HG03025 (cell line): Measurements from ENCODE around the gene ABCC1.

ENCODE experiments used
- ATAC-seq: cut with Tn5 transposase; IDR thresholded peaks from one replicate; pipeline ENCODE4 v1.9.1; 2021; ENCODE audit warnings: mild to moderate bottlenecking, moderate library complexity; ENCODE audit not compliant: unreplicated experiment, low FRiP score

Gene ABCC1

DNA sequence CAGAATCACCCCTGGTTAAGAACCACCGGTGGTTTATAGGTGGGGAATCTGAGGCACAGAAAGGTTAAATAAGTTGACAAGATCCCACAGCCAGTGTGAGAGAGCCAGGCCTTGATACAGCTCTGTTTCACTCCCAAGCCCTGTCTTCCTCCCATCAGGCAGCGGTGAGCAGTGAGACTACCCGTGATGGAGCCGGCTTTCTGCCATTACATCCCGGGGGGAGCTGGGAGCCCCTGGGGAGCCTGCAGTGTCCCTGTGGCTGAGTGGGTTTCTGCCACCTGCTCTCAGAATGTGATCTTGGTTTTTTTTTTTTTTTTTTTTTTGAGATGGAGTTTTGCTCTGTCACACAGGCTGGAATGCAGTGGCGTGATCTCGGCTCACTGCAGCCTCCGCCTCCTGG, 66.4 kb downstream of the ABCC1 start:
- ATAC-seq, result no peak

DNA sequence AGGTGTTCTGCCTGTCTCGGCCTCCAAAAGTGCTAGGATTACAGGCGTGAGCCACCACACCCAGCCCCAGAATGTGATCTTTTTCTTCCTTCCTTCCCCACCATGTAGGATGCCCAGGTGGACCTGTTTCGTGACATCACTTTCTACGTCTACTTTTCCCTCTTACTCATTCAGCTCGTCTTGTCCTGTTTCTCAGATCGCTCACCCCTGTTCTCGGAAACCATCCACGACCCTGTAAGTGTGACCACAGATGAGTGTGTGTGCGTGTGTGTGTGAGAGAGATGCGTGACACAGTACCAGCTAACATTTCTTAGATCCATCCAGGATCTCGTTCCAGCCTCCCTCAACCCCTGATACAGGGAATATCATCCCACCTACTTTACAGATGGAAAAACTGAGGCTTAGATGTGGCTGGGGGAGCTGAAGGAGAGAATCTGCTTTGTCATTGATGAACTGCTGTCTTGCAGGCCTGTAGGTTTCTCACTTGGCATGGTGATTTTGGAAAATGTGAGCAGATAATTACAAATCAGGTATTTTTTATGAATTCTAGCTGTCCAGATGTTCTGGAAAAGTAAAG, 67.1 kb downstream of the ABCC1 start:
- no peak for ATAC-seq

DNA sequence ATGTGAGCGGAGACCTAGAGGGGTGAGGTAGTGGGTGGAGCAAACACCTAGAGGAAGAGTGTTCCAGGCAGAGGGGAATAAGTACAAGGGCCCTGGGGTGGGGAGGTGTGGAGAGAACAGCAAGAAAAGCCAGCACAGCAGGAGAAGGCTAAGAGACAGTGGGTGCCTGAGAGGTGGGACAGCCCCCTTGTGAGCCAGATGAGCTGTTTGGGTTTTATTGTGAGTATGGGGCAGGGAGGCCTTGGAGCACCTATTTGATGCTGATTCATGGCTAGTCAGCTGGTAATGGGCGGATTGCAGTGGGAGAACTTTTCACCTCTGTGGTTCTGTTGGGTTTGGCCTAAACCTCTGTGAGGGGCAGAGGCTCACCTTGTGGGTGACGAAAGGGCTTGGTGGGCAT, 68.4 kb downstream of the ABCC1 start:
- no peak for ATAC-seq

DNA sequence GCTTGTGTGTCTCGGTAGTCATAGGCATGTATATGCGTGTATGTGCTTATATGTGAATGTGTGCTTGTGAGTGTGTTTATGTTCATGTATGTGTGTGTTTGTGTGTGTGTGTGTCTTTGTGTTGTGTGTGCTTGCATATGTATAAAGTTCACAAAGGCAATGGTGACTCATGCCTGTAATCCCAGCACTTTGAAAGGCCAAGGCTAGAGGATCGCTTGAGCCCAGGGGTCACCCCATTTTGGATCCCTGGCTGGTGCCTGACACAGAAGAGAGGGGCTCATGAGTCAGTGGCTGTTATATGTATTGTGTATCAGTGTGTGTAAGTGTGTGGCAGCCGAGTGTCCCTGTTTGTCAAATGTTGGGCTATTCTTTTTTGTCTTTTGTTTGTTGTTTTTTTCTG, 69.3 kb downstream of the ABCC1 start:
- no peak for ATAC-seq

DNA sequence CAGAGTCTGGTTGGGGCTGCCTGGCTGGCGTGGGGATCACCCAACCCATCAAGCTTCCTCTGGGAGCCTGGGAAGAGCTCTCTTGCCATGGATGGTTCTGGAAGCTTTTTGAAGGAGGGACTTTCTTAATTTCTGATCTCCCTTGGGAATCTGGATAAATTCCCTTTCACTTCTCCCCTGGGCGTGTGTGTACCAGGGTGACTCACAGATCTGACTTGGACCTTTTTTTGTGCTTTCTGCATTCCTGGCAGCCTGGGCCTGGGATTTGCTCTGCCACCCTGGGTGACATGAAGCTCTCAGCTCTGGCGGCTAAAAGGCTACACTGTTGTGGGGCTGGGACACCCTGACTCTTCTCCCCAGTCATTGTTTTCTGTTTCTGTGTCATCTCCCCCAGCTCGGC, 70.1 kb downstream of the ABCC1 start:
- no peak for ATAC-seq

DNA sequence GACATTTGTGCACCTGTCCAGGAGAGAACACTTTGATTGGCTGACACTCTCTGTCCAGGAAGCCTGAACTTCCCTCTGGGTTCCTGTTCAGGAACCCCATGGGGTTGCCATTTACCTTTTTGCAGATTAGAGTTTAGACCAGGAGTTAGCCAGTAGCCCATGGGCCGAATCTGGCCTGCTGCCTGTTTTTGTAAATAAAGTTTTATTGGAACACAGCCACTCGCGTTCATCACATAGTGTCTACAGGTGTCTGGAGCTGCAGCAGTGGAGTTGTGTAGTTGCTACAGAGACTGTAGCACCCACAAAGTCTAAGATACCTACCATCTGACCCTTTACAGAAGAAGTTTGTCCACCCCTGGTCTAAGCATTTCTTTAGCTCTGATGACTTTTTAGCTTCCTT, 70.9 kb downstream of the ABCC1 start:
- no peak for ATAC-seq

DNA sequence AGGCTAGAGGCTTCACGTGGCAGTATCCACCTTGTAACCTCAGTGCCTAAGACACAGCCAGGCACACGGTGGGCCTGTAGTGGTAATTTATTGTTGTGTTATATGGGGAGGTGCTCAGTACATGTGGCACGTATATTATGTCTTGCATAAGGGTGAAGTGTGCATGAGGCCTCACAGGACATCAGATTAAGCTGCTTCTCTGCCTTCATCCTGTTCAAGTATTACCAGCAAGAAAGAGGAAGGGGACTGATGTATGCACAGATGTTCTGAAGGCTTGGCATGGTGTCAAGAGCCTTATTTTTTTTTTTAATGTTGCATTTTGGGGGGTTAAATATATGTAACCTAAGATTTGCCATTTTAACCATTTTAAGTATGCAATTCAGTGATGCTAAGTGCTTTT, 71.6 kb downstream of the ABCC1 start:
- ATAC-seq, result no peak

DNA sequence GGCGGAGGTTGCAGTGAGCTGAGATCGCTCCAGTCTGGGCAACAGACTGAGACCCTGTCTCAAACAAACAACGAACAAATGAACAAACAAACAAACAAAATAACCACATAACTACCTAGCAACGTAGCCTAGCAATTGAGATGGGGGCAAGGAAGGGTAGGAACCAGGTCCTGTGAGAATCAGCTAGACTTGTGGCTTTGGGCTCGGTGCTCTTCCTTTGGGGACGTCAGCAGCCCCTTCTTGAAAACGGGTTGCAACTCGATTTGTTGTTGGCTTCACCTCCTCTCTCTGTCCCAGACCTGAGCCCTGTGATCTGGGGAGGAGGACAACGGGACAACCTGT, 72.2 kb downstream of the ABCC1 start:
- no peak for ATAC-seq

DNA sequence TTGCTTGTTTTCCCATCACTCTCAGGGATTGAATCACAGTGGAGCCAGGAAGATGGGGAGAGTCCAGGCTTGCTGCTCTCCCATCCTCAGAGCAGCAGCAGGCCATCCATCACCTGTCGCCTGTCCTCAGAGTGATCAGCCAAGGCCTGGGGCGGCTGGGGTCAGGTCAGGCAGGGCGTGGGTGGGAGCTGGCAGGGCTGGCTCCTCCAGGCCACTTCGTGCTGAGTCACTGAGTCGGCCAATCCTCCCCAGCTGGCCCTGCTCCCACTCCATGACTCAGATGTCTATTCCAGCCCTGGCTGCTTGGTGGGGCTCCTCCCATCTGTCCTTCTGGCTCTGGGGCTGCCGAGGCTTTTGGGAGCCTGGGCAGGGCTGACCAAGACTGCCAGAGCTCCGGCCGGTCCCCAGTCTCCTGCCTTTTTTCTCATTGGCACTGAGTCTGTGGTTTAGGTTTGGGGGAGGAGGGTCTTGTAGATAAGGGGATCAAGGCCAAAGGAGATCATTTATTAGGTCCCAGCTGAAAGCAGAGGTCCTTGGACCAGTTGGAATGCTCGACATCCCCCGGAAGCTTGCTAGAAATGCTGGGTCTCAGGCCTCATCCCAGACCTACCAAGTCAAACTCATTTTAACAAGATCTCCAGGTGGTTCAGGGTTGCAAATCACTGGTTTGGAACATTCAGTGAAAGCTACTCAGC, 72.7 kb downstream of the ABCC1 start:
- ATAC-seq, result no peak

DNA sequence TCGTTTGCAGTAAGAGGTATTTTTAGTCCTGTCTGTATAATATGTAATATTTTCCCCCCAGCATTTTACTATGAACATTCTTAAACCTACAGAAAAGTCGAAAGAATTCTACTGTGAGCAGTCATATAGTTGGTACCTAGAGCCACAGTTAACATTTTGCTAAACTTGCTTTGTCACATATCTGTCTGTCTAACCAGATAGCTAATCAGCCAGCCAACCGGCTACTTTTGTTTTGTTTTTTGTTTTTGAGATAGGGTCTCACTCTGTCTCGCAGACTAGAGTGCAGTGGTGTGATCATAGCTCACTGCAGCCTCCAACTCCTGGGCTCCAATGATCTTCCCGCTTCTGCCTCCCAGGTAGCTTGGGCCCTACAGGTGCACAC, 73.3 kb downstream of the ABCC1 start:
- ATAC-seq, result no peak

DNA sequence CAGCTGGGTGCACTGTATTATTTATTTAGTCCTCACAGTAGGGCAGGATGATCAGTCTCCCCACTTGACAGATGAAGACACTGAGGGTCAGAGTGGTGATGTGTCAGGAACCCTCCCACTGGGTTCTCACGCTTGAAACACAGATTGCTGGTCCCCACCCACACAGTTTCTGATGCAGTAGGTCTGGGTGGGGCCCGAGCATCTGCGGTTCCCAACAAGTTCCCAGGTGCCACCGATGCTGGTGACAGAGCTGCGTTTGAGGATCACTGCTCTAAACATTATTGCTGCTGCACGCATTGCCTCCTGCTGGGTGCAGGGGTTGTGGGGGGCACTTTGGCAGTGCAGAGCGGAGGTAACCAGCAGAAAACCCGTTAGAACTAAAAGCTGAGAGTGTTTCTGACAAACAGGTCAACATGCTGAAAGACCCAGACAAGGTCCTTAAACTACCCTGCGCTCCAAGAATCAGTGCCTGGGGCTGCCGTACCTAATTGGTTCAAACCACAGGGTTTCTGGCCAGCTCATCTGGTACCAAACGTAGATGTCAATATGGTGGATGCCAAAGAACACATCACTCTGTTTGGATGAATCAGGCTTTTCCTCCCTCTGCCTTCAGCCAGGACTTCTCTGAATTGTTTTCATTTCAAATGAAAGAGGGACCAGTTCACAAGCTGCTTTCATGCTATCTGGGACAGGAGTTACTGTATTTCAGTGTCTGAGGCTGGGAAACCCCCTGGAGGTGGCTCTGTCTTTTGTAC, 76.0 kb downstream of the ABCC1 start:
- no peak for ATAC-seq

DNA sequence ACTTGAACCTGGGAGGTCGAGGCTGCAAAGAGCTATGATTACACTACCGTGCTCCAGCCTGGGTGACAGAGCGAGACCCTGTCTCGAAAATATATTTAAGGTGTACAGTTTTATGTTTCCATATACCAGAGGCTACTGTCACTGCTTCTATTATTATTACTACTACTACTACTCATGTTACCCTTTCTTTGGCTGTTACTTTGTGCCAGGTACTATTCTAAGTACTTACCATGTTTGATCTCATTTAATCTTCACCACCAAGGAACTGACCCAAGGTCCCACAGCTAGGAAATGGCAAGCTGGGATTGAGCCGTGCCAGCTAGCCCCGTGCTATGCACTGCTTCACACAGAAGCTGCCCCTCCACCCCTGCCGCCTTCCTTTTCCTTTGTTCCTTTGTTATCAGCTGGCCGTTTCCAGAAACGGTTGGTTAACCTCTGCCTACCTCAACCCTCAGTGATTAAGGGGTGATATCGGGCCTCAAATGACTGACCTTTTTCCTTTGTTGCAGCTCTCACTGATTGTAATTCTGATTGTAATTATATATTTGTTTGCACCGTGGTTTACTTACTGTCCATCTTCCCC, 78.4 kb downstream of the ABCC1 start:
- ATAC-seq, result no peak

DNA sequence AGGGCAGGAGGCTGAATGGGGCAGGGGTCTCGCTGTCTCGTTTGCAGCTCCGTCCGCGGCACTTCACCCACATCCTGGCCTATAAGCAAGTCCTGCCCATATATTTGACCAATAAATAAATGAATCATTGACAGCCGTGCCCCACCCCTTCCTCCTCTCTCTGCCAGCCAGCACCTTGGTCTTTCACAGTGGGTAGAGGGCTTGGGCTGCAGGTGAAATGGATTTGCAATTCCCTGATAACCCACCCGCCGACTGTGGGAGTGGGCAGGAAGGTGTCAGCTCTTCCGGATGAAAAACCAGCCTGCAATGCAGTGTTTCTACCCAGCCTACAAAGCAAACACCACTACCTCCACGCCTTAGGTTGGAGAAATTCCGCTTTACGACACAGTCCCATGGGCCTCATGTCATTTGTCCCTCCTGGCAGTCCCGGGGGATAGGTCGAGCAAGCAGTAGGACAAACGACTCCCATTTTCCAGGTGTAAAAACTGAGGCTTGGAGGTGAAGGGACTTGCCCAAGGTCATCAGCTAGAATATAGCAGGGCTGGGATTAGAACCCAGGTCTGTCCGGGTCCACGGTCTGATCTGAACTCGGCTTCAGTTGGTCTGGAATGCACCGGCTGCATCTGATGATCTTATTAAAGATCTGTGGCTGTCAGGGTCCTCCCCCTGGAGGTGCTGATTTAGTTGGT, 79.0 kb downstream of the ABCC1 start:
- ATAC-seq, result no peak

DNA sequence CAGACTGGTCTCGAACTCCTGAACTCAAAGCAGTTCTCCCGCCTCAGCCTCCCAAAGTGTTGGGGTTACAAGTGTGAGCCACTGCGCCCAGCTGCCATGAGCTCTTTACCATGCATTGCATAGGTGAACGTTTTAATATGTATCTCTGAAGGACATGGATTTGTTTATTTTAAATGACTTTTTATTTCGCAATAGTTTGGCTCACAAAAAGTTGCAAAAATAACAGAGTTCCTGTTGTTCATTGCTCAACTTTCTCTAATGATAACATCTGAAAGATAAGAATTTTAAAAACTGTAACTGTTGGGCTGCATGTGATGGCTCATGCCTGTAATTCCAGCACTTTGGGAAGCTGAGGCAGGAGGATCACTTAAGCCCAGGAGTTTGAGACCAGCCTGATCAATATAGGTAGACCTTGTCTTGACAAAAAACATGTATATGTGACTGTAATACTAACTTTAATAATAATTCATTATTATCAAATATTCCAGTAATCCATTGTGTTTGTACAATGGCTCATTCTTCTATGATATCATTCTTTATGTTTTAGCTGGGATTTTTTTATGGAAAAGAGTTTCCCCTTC, 80.1 kb downstream of the ABCC1 start:
- no peak for ATAC-seq

DNA sequence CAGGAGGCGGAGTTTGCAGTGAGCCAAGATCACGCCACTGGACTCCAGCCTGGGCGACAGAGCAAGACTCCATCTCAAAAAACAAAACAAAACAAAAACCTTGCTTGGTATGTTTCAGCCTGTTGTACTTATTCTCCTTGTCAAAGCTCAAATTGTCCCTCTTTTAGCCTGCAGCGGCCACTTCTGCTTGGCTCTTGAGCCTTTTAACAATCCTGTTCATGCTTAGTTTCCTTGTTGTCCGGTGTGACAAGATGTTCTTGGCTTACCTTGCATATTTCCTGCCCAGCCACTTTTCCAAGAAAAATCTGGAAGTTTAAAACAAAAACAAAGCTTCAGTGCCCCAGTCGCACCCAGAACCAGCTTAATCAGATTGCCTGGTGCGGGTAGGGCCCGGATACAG, 81.0 kb downstream of the ABCC1 start:
- ATAC-seq, result no peak

DNA sequence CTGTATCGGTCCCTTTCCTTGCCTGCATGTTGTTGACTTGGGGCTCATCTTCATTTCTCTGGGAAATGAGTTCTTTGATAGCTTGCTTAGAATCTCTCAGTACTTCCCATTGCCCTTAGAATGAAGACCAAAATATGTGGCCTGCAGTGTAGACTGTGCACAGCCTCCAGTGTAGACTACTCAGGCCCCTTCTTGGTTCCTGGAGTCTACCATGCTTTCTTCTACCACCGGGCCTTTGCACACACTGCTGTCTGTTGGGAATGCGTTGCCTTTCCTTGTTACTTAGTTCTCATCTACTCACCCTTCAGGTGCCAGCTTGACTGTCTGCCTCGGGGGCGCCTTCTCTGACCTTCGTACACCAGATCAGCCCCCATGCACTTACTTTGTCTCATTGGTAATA, 82.0 kb downstream of the ABCC1 start:
- ATAC-seq, result no peak

DNA sequence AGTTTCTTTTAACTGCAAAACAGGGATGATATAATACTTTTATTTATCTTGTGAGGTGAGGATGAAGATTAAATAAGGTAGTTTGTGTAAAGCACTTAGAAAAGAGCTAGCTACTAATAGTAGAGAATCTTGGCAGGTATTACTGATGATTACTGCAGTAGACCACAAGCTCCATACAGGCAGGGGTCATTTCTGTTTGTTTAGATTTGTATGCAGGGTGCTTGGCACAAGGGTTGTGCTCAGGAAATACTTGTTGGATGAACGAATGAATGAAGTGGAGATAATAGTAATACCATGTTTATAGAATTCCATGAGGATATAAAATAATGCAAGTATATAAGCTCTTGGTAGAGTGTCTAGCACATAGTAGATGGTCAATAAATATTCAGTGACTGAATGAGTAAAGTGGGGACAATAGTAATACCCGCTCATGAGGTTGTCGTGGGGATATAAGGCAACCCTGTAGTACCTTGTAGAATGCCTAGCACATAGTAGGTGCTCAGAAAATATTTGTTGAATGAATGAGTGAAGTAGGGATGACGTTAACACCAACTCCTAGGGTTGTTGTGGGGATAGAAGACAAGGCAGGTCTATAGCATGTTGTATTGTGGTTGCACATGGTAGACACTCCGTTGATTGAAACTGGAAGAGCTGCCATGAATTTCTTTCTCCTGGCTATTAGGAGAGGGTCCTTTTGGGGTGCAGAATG, 83.0 kb downstream of the ABCC1 start:
- no peak for ATAC-seq

DNA sequence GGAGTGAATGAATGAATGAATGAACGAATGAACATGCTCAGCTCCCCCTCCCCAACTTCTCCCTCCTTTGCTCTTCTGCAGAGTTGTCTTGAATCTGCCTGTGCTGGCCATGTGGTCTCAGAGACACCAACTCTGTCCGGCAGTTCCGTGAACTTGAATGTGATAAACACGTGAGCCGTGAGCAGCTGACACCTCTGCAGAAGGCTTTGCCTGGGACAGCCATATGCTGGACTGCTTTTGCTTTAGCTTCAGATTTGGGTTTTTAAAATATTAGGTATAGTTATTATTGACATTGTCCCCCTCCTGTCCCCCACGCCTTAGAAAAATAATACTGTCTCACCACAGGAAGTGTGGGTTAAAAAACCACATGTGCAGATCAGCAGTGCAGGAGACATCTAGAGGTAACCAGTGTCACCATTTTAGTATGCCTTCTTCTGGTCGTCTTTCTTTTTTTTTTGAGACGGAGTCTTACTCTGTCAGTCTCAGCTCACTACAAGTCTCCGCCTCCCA, 83.8 kb downstream of the ABCC1 start:
- no peak for ATAC-seq

DNA sequence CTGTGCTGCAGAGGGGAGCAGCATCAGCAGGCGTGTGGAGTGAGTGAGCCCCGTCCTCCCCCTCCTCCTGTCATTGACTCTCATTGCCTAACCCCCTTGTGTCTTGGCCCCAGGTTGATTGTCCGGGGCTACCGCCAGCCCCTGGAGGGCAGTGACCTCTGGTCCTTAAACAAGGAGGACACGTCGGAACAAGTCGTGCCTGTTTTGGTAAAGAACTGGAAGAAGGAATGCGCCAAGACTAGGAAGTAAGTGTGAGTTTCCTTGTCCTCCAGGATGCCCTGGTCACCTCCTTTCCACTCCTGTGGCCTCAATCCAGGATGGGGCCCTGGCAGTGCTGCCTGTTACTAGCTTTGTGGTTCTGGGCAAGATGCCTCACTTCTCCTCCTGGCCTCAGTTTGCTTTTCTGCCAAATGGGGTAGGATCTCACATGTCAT, 87.0 kb downstream of the ABCC1 start:
- no peak for ATAC-seq

DNA sequence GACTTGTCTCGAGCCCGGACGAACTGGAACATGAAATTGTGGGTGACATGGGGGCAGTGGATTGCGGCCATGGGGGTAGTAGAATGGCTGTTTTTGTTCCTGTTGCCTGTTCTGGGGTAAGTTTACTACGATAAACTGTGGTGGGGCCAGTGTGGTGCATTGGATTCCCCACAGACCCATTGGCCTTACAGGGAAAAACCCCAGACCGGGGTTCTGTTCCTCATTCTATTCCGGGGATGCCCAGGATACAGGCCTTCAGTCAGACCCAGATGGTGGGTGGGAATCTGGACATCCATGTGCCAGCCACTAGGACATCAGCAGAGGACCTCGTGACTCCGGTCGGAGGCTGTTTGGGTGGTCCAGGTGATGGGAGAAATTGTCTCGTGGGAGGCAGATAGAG, 88.1 kb downstream of the ABCC1 start:
- no peak for ATAC-seq
